GM15510 (cell line): ENCODE data around the gene RTP3.

Experiments
- POLR2A ChIP-seq: IDR thresholded peaks from 3 replicates; pipeline ENCODE4 v1.6.1; 2011; ENCODE audit warnings: borderline replicate concordance; ENCODE audit not compliant: insufficient read length; ENCODE audit errors: extremely low read depth

Gene RTP3

DNA sequence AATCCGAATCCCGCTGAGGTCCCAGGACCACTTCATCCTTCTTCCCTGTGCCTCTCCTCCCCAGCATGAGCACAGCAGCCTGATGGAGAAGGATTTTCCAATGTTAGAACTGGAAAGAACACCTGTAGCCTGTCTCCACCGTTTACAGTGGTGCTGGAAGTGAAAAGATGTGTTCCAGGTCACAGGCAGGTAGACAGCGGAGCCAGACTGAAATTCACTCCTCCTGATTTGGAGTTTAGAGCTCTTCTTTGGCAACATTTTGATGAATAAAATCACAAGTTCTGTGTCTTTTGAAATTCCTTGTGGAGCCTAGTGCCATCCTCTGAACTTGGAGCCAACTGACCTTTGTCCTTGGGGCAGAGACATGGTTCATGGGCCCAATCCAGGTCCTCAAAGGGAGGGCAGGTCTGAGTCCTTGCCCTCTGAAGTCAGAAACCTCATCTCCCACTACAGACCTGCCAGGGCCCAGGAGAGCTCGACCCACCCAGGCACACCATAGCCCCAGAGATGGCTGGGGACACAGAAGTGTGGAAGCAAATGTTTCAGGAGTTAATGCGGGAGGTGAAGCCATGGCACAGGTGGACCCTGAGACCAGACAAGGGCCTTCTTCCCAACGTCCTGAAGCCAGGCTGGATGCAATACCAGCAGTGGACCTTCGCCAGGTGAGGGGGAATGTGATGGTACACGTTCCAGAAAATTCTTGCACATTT, at the start of gene RTP3:
Gene RTP3 (plus strand): TSS at position 421 of the 710 bp plus-strand sequence. CDS start 87 bp downstream, at position 508.
- no peak for TF ChIP-seq POLR2A

DNA sequence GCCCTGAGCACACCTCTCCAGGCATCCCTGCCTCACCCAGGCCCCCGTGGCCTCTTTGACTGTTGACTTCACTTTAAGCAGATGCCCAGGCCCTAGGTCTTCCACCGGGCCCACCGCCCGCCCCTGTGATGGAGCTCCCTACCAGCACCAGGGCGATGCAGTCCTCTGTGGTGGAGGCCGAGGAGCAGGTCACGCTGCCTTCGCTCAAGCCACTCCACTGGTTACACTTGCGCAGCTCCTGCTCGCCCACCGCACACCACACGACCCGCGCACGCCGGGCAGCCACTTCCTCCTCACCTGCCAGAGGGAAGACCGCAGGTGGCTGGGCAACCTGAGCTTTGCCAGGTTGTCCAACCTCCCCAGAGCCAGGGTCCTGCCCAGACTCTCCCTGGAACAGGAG, 49.1 kb upstream of the RTP3 start:
- TF ChIP-seq POLR2A, result no peak

DNA sequence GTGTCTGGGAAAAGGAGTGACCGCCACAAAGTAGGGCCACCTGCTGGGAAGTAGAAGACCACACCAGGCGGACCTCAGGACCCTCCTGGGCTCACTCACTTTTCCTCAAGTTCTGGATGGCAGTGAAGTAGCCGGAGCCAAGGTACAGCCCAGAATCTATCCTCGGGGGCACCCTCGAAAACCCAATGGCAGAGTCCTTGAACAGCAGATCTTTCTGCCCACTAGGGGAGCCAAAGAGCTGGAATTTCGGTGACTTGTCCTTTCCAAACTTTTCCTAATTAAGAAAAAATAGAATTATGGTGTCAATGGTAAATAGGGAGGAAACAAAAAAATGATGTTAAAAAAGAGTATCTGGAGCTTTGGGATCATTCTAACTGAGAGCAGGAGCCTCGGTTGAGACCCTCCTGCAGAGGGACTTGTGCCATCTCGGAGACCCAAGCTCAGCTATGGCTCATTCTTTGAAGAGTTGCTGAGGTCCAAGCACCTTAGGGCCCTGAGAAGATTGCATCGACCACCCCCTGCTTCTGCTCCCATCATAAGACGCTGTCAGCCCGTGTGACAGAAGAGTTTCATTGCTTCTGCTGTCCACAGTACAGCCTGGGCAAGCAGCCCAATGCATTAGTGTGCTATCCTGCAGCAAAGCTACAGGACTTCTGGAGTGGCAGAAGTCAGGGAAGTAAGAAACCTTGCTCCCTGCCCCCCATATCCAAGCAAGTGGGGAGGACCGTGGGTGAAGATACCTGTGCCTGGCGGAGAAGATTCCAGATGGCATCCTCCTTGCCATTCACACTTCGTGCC, 47.8 kb upstream of the RTP3 start:
- TF ChIP-seq POLR2A, result no peak

DNA sequence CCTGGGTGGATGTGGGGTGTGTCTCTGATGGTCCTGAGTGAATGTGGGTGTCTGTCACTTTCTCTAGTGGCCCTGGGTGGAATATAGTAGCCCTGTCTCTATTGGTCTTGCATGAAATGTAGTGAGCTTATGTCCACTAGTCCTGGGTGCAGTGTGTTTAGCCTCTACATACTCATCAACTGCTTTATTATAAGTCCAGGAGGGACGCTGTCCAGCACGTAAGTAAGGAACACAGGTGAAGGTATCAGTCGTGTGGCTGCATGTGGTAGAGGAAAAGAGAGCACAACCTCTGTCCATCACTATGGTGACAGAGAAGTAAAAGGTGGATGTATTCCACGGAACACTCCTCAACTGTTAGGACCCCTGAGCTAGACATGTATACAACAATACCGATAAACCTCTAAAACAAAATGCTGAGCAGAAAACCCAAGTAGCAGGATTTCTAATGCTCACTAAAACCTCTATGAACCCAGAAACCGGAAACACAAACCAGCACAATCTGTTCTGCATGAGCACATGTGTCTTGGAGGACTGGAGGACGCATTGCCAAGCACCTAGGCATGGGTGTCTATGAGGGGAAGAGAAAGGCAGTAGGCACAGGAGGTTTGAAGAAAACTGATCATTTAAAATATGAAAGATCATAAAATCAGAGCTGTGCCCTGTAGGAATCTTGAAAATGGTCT, 44.1 kb upstream of the RTP3 start:
- no peak for TF ChIP-seq POLR2A

DNA sequence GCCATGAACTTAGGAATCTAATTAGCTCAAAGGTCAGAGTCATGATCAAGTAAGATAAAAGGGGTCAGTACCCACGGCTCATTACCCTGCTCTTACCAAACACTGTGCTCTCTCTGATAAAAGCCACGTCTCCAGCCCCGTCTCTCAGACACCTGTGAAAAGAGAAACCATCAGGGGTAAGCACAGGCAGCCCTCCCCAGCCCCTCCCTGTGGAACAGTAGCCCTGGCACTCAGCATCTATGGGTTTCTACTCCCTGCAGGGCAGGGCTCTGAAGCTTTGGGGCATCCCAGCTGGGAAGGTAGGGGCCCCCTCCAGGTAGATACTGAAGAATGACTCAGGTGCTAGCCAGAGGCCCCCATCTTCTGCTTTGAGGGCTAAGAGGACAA, 43.6 kb upstream of the RTP3 start:
- TF ChIP-seq POLR2A, result no peak

DNA sequence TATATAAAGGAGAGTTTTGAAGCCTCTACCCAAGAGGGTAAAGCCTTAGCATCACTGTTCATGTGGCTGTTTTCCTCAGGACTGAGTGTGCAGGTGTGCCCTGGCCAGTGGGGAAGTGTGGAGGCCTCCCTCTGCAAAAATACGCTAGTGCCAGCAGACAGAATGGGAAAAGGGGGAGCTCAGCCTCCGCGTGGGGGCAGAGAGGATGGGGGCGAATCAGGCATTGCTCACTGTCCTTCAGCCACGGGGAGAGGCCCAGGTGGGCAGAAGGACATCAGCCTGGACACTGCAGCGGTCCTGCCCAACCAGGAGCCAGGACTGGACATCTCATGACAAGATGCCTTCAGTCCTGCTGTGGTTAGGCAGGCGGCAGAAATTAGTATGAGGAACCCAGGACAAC, 43.2 kb upstream of the RTP3 start:
- TF ChIP-seq POLR2A, result no peak

DNA sequence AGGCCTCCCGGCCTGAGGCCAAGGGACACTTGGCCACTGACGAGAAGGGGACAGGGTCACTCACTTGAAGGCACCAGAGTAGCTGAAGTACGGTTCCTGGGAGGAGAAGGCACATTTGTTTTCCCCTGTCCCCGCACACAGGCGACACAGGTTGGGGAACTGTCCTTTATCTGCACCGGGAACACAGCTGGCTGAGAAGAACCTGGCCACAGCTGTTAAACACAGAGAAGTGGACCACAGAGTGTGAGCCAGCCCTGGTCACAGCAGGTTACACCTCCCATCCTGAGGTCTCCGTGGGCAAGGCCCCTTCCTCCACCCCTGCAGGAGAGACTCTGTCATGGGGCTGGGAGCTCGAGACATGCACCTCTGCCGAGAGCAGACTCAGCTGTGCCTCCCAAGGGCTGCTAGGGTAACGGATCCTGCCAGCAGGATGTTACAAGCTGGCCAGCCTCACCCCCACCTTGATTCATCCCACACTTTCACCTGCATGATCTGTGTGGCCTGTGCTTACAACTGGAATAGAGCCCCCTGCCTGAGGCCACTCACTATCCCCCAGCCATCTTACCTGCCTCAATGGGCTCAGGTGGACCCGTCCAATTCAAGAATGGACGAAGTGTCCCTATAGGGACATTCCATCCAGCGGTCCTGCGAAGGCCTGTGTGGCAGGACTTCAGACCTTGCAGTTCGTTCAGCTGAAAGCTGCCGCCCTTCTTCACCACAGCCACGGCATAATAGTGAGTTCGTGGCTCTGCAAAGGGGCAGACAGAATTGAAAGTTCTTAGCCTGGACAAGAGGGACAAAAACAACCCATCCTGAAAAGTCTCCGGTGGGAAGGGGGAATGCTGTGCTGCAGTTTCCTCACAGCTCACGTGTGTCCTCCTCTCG, 42.3 kb upstream of the RTP3 start:
- TF ChIP-seq POLR2A, result no peak

DNA sequence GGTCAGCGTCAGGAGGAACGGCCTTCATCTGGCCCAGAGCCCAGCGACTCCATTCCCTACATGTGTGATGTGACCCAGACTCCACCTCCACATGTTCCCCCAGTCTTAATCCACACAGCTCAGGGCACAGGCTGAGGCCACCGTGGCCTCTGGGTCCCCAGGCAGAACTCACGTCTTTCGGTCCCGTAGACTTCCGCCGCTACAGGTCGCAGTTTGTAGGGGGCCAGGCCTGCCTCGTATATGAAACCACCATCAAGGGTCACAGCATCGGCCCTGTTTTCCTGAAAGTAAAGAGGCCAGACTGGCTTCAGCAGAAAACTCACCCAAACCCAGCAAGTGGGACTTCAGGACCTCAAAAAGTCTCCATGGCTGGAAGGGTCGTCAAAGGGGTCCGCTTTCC, 41.7 kb upstream of the RTP3 start:
- no peak for TF ChIP-seq POLR2A

DNA sequence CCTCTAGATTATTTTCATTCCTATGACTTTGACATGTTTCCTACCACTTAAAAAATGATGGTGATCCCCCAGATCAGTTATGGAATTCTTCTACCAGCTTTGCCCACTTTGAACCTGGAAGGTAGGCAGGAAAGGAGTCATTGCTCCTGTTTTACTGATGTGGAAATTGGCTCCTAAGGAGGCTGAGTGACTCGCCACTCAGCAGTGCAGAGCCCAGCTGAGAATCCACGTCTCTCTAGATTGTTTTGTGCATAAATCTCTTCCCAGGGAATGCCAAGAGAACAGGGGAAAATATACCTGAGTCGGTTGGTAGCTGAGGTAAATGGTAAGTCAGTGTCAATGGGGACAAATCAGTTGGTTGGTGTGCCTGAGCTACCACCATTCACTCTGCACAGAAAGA, 37.7 kb upstream of the RTP3 start:
- no peak for TF ChIP-seq POLR2A

DNA sequence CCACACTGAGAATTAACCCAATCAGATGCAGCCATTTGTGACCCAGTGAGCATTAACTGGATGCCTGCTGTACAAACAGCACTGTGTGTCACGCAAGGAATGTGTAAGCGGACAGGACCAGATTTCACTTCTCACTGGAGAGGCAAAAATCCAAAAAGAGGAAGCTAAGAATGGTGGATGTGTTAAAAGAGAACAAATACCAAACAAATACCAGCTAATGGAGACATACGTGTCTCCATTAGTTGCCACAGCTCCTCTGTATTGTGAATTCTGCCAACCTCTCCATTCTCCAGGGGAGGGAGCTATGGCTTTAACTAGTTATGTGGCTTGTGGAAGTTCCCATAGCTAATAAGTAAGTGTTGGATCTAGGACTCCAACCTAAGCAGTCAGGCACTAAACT, 35.7 kb upstream of the RTP3 start:
- no peak for TF ChIP-seq POLR2A

DNA sequence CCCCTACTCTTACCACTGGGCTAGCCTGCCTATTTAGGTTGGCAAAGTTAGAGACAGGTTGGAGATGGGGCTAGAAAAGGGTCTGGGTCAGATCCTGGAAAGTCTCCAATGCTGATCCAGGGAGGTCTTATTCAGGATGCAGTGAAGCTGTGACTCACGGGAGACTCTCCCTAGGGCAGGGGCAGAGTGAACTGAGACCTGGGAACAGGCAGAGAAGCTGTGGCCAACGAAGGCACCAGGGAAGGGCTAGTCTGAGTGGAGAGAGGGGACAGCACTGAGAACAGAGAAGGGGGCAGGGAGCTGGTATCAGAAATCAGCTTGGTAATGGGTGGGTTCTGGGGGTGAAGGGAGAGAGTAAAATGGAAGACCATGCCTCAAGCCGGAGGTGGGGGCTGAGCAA, 35.3 kb upstream of the RTP3 start:
- no peak for TF ChIP-seq POLR2A

DNA sequence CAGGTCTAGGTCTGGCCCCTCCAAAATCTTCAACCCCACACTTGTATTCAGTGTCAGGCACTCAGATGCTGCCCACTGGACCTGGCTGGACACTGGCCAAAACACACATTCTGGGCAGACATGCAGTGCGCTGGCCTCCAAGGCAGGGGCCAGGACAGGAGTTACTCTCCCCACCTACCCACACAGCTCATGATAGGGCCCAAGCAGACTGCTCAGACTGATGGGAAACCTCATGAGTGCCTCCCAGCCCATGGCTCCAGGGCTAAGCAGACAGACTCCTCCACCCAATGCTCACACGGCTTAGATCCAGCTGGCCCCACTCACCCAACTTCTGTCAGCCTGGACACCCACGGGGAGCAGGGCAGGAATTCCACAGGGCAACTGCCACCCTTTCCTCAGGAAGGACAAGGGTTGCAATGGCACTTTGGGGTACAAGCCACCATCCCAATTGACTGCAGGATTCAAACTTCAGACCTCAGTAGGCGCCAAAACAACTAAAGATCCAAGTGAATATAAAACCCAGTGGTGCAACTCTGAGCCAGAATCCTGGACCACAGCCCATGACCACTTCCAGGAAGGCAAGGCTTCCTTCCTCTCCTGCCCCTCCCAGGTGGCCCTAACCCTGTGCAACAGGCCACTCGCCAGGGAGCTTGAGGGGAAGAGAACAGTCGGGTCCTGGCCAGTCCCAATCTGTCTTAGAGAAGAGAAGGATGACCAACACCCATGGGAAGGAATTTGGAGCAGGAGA, 34.5 kb upstream of the RTP3 start:
- no peak for TF ChIP-seq POLR2A

DNA sequence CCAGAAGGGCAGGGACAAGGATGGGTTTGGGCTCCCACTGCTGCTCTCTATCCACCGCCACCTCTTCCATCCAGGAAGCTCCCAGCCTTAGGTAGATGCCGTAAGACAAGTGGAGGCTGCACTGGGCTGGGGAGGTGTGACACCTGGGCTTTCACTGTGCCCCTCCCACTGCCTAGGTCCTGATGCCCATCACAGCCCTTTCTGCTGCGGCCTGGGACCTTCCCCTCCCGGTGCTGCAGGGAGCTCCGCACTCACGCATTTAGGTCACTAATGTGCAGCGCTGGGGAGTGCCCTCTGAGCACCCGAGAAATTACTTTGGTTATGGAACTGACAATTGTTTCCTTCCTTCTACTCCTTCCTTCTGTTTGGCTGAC, 33.9 kb upstream of the RTP3 start:
- no peak for TF ChIP-seq POLR2A
